ENCODE results near the gene ECSCR.
"Not testable (repeated sequence)": the region's sequence is repeated elsewhere in the genome, so short reads cannot be mapped to it uniquely, and the experiment has no call there.

Gene ECSCR

DNA sequence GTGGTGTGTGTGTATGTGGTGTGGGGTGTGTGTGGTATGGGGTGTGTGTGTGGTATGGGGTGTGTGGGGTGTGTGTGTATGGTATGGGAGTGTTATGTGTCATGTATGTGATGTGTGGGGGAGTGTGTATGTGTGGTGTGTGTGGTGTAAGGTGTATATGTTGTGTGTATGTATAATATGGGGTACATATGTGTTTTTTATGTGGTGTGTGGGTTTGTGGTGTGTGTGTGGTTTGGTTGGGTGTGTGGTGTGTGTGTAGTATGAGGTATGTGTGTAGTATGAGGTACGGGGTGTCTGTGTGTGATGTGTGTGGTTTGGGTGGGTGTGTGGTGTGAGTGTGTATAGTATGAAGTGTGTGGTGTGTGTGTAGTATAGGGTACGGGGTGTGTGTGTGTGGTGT lies 11.4 kb downstream of the ECSCR start:
- DNase-seq (ENCODE audit: extremely low read depth, low read depth), result no peak
- TF ChIP-seq, protein P1, sequence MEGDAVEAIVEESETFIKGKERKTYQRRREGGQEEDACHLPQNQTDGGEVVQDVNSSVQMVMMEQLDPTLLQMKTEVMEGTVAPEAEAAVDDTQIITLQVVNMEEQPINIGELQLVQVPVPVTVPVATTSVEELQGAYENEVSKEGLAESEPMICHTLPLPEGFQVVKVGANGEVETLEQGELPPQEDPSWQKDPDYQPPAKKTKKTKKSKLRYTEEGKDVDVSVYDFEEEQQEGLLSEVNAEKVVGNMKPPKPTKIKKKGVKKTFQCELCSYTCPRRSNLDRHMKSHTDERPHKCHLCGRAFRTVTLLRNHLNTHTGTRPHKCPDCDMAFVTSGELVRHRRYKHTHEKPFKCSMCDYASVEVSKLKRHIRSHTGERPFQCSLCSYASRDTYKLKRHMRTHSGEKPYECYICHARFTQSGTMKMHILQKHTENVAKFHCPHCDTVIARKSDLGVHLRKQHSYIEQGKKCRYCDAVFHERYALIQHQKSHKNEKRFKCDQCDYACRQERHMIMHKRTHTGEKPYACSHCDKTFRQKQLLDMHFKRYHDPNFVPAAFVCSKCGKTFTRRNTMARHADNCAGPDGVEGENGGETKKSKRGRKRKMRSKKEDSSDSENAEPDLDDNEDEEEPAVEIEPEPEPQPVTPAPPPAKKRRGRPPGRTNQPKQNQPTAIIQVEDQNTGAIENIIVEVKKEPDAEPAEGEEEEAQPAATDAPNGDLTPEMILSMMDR (IDR thresholded peaks at IDR 0.05; ENCODE audit: low read depth, low read length), result no peak

DNA sequence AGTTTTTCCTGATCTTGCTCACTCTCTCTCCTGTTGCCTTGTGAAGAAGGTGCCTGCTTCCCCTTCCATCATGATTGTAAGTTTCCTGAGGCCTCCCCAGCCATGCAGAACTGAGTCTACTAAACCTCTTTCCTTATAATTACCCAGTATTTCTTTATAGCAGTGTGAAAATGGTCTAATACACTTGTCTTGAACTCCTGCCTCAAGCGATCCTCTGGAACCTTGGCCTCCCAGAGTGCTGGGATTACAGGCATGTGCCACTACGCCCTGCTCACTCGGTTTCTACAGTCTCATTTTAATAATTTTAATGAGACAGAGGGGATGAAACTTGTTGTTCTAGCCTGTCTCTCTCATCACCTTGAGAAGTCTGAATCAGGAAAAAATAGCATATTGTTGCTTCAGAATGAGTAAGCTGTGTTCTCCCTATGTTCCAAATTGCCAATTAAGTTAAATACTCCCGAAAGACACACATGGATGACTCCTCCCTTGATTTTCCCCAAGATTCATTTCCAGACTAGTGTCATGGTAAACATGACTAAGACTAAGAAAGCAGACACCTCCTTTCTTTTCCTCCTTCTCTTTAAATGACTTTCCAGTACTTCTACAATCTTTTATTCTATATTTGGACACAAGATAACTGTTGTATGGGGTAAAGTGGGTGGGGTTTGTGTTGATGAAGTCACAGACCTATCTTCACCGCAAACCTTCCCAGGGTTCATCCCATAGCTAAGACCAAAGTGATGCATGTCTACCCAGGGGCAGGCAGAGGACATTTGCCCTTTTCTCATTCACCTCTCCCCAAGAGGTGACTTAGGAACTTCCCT lies 15.4 kb downstream of the ECSCR start:
- TF ChIP-seq, protein P1 (IDR thresholded peaks at IDR 0.05; ENCODE audit: low read depth, low read length), result no peak
- DNase-seq (ENCODE audit: extremely low read depth, low read depth), result no peak

DNA sequence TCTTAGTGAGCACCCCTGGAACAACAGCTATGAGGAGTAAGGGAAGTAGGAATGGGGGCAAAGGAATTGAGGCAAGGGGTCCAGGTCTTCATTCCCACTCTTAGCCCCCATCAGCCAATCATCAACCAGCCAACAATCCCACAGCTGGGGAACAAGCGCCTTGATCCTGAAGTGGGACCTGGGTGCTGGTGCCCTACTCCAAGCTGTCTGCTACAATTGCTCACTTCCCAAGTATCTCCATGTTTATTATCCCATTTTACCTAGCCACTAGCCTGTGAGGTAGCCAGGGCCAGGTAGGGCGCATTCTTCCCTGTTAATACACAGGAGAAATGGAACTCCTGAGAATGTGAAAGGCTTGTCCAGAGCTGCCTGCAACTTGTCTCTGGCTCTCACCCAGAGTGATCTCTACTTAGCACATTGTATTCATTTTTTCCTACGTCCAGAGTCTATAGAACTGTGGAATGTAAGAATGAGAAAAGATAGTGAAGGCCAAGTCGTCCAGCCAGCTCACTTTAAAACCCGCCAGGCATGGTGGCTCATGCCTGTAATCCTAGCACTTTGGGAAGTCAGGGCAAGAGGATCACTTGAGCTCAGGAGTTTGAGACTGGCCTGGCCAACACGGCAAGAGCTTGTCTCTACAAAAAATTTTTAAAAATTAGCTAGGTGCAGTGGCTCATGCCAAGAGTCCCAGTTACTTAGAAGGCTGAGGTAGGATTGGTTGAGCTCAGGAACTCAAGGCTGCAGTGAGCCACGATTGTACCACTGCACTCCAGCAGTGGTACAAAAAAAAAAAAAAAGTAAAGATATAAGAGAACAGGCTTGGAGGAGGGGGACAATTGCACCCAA lies 17.0 kb downstream of the ECSCR start:
- no peak for DNase-seq (ENCODE audit: extremely low read depth, low read depth)
- TF ChIP-seq, protein P1 (IDR thresholded peaks at IDR 0.05; ENCODE audit: low read depth, low read length), result no peak

DNA sequence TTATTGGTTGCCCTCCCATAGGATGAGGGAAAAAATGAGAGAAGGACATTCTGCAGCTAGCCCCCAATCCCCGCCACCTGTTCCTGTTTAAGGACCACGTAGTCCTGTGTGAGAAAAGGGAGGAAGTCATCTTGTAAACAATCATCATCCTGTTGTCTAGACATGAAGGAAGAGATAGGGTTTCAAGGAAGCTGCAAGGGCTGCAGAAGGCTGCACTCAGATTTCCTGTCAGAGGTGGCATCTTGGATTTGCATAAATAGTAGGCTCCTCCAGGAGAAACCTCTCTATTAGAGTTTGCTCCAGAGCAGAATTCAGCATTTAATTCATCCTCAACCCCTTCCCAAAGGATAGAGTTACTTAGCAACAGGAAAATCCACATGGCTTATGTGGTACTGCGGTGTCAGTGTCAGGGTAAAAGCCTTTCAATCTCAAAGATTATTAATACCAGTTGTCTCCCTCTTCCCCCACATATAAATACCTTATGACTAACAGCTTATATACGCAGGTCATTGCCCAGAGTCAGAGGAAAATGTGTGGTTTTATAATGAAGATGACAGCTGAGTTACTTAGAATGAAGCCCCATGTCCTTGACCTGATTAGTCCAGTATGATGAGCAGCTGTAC lies 18.6 kb downstream of the ECSCR start:
- DNase-seq (ENCODE audit: extremely low read depth, low read depth), result peak; percentile 60
- TF ChIP-seq, protein P1 (IDR thresholded peaks at IDR 0.05; ENCODE audit: low read depth, low read length), result no peak

DNA sequence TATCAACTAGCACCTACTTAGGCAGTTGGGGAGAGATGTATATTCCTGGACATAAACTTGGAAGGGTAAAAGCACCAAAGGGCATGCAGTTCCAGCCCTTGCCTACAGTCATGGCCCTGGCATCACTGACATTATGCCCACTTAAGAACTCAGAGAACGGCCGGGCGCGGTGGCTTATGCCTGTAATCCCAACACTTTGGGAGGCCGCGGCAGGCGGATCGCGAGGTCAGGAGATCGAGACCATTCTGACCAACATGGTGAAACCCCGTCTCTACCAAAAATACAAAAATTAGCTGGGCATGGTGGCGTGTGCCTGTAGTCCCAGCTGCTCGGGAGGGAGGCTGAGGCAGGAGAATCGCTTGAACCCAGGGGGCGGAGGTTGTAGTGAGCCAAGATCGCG lies 22.1 kb downstream of the ECSCR start:
- DNase-seq (ENCODE audit: extremely low read depth, low read depth), result not testable (repeated sequence)

DNA sequence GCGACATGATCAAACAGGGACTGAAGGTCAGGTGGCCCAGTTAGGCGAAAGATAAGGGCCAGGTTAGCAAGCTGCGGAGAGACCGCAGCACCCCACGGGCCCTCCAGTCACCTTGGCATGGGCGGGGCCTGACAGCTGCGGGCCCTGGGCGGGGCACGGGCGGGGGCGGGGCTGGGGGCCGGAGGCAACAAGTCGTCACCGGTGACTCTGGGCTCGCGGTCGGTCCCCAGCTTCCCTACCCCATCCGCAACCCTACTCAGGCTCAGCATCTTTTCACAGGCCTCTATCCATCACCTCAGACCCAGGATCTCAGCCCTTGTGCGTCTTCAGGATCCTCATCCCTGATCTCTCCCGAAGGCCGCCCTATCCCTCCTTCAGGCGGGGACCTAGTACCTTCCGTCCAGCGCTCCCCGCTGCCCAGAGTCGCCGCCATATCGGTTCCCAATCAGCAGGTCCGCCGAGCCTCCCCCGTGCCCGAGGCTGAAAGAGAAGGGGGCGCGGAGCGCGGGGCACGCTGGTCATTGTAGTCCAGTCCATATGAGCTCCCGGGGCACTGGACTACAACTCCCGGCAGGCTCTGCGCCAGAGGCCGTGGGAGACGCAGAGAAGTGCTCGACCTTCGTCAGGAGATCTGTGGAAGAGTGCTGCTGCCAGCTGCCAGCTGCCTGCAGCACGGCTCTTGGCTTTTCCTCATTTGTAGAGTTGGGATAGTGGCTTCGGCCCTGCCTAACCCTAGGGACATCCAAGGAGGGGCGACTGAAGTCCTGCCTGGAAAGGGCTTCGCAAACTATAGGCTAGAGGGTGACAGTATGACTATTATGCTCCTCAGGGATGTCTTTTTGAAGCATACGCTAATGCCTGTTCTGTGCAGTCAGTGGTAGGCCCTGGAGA lies 23.3 kb downstream of the ECSCR start, which contains the start of gene DNAJC18:
TSS of gene DNAJC18 (minus strand) at position 513 of the 891 bp plus-strand sequence. CDS start at position 433, 80 bp downstream.
- peak; percentile 75 for DNase-seq (ENCODE audit: extremely low read depth, low read depth)
- TF ChIP-seq, protein P1 (IDR thresholded peaks at IDR 0.05; ENCODE audit: low read depth, low read length), result no peak

DNA sequence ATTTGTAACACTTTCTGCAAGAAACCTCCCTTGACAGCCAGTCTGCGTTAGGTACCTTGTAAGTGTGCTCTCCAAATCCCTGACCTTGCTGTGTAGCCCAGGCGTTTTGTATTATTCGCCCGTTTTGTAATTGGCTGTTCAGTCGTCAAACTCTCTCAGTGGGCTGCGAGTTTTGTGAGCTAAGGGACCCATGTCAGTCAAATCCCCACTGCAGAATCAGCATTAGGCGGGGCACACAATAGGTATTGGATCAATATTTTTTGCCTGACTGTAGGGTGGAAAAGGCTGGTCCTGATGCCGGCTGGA lies 23.9 kb downstream of the ECSCR start:
- TF ChIP-seq, protein P1 (IDR thresholded peaks at IDR 0.05; ENCODE audit: low read depth, low read length), result no peak
- no peak for DNase-seq (ENCODE audit: extremely low read depth, low read depth)
